HepG2 (cell line): ENCODE results near the gene PDLIM7. TPM values are rescaled to one million over a fixed set of nuclear protein-coding genes. Genes with fewer than 3 reads are reported as not detected.

Experiments
- ASH2L ChIP-seq: fragments of 300-600, 200-600 bp; sonication (generic); IDR thresholded peaks from 2 replicates; pipeline ENCODE4 v1.7.0; 2017; ENCODE audit warnings: low read depth, mild to moderate bottlenecking, moderate library complexity, mixed read lengths, low read length; ENCODE audit not compliant: insufficient read length
- CCAR2 ChIP-seq: fragments of 200-400 bp; formaldehyde crosslinking; optimal IDR thresholded peaks from 2 replicates; pipeline ENCODE3; 2018; ENCODE audit warnings: low read depth, mild to moderate bottlenecking, low read length, moderate library complexity
- CREBL2 ChIP-seq: sonication (generic); formaldehyde crosslinking; IDR thresholded peaks from 2 replicates; pipeline ENCODE4 v1.8.1; 2023; ENCODE audit warnings: missing genetic modification reagents, mild to moderate bottlenecking, borderline replicate concordance
- CREM ChIP-seq, 2 experiments: sonication (generic) in 1 of 2; formaldehyde crosslinking in 1 of 2; IDR thresholded peaks; 2 replicates each; pipeline versions ENCODE4 v1.4.0 to v1.6.1; 2016 to 2020; ENCODE audit warnings: antibody characterized with exemption in 1 of 2, mild to moderate bottlenecking in 1 of 2, missing genetic modification reagents in 1 of 2
- DPF2 ChIP-seq: sonication (generic); formaldehyde crosslinking; IDR thresholded peaks from 2 replicates; pipeline ENCODE4 v1.4.0; 2020; ENCODE audit warnings: mild to moderate bottlenecking, low read depth, missing genetic modification reagents, borderline replicate concordance
- FOXK1 ChIP-seq: sonication (generic); formaldehyde crosslinking; IDR thresholded peaks from 2 replicates; pipeline ENCODE4 v1.4.0; 2020; ENCODE audit warnings: low read depth, missing genetic modification reagents, borderline replicate concordance
- HOXA5 ChIP-seq: sonication (generic); formaldehyde crosslinking; IDR thresholded peaks from 2 replicates; pipeline ENCODE4 v1.4.0; 2020; ENCODE audit warnings: missing genetic modification reagents
- KLF12 ChIP-seq: sonication (generic); formaldehyde crosslinking; IDR thresholded peaks from 2 replicates; pipeline ENCODE4 v1.4.0; 2020; ENCODE audit warnings: missing genetic modification reagents, borderline replicate concordance
- LCORL ChIP-seq, 2 experiments: fragments of 450-650 bp in 1 of 2; sonication (generic) in 1 of 2; formaldehyde crosslinking in 1 of 2; IDR thresholded peaks; 2 replicates each; pipeline versions ENCODE4 v1.5.0 to v1.6.1; 2017 to 2020; ENCODE audit warnings: antibody characterized with exemption in 1 of 2, missing genetic modification reagents in 1 of 2
- MYPOP ChIP-seq: sonication (generic); formaldehyde crosslinking; IDR thresholded peaks from 2 replicates; pipeline ENCODE4 v1.8.1; 2023; ENCODE audit warnings: mild to moderate bottlenecking, moderate library complexity, missing genetic modification reagents
- NFE2L2 ChIP-seq: fragments of 150-350 bp; IDR thresholded peaks from 2 replicates; pipeline ENCODE4 v1.6.1; 2014; ENCODE audit warnings: low read length
- NPAS2 ChIP-seq: sonication (generic); formaldehyde crosslinking; IDR thresholded peaks from 2 replicates; pipeline ENCODE4 v1.8.0; 2022; ENCODE audit warnings: mild to moderate bottlenecking, missing genetic modification reagents, borderline replicate concordance
- NR1H2 ChIP-seq: sonication (generic); formaldehyde crosslinking; IDR thresholded peaks from 2 replicates; pipeline ENCODE4 v1.8.1; 2022; ENCODE audit warnings: low read depth, missing genetic modification reagents, borderline replicate concordance
- PCBP1 ChIP-seq: fragments of 200-400 bp; formaldehyde crosslinking; IDR thresholded peaks from 2 replicates; pipeline ENCODE4 v1.6.1; 2017; ENCODE audit warnings: mild to moderate bottlenecking, low read depth, low read length, borderline replicate concordance
- RFX1 ChIP-seq: fragments of 450-650 bp; IDR thresholded peaks from 2 replicates; pipeline ENCODE4 v1.6.1; 2017
- STAT5B ChIP-seq: sonication (generic); formaldehyde crosslinking; IDR thresholded peaks from 2 replicates; pipeline ENCODE4 v1.4.0; 2020; ENCODE audit warnings: missing genetic modification reagents
- TCF7L2 ChIP-seq: IDR thresholded peaks from 2 replicates; pipeline ENCODE4 v1.6.1; 2011; ENCODE audit warnings: mild to moderate bottlenecking, low read depth, low read length, moderate library complexity
- ZBTB33 ChIP-seq: sonication (generic); formaldehyde crosslinking; IDR thresholded peaks from 2 replicates; pipeline ENCODE4 v1.4.0; 2020; ENCODE audit warnings: missing genetic modification reagents
- ZFP41 ChIP-seq: sonication (generic); formaldehyde crosslinking; IDR thresholded peaks from 2 replicates; pipeline ENCODE4 v1.4.0; 2020; ENCODE audit warnings: mild to moderate bottlenecking, missing genetic modification reagents, borderline replicate concordance
- ZMAT3 ChIP-seq: sonication (generic); formaldehyde crosslinking; conservative IDR thresholded peaks from 2 replicates; pipeline ENCODE4 v1.7.0; 2021; ENCODE audit warnings: missing genetic modification reagents
- ZNF546 ChIP-seq: sonication (generic); formaldehyde crosslinking; conservative IDR thresholded peaks from 2 replicates; pipeline ENCODE4 v1.8.1; 2023; ENCODE audit warnings: mild to moderate bottlenecking, missing genetic modification reagents
- ZNF550 ChIP-seq: sonication (generic); formaldehyde crosslinking; IDR thresholded peaks from 2 replicates; pipeline ENCODE4 v1.4.0; 2020; ENCODE audit warnings: mild to moderate bottlenecking, missing genetic modification reagents, borderline replicate concordance
- ZNF619 ChIP-seq: sonication (generic); formaldehyde crosslinking; IDR thresholded peaks from 2 replicates; pipeline ENCODE4 v1.4.0; 2020; ENCODE audit warnings: mild to moderate bottlenecking, missing genetic modification reagents
- ZNF691 ChIP-seq: sonication (generic); formaldehyde crosslinking; IDR thresholded peaks from 2 replicates; pipeline ENCODE4 v1.4.0; 2020; ENCODE audit warnings: missing genetic modification reagents, low read depth, mild to moderate bottlenecking, borderline replicate concordance
- ZNF713 ChIP-seq: sonication (generic); formaldehyde crosslinking; IDR thresholded peaks from 2 replicates; pipeline ENCODE4 v1.4.0; 2020; ENCODE audit warnings: mild to moderate bottlenecking, missing genetic modification reagents
- ZNF724P ChIP-seq: sonication (generic); formaldehyde crosslinking; IDR thresholded peaks from 2 replicates; pipeline ENCODE4 v1.8.0; 2022; ENCODE audit warnings: missing genetic modification reagents, borderline replicate concordance
- ZNF747 ChIP-seq: sonication (generic); formaldehyde crosslinking; IDR thresholded peaks from 2 replicates; pipeline ENCODE4 v1.8.1; 2023; ENCODE audit warnings: missing genetic modification reagents, mild to moderate bottlenecking, borderline replicate concordance
- polyA plus RNA-seq, 8 experiments: library from polyadenylated mRNA; depleted of rRNA in 3 of 8; stranded (reverse) in 7 of 8; unstranded in 1 of 8; fragments of >200 nt; fragmentation: Illumina TruSeq in 4 of 8; extraction: Trizol in 4 of 8; gene quantifications; 2 replicates each; pipeline versions ENCODE4 v1.2.1 to v1.2.3, GENCODE V29; 2011 to 2016; ENCODE audit warnings: low read depth in 4 of 8, missing spikeins in 1 of 8, mixed read lengths in 1 of 8; ENCODE audit not compliant: insufficient read depth in 1 of 8
- total RNA-seq, 5 experiments: library from RNA; depleted of rRNA; stranded (reverse); fragments of >200 nt; fragmentation: Illumina TruSeq; extraction: Trizol; gene quantifications; 2 replicates each; pipeline ENCODE4 v1.2.3, GENCODE V29; 2016; ENCODE audit warnings: low read depth in 1 of 5

PDLIM7 gene
- total and polyA plus RNA-seq, 2 of the 13 experiments (the other 11 are each of a cell fraction or from before 2014, with no cell fraction given): 21.1 to 31.3 TPM

- TF ChIP-seq ZNF724P (CRISPR knock-in tag) (0 out of 2 replicates have a peak, but pooled peaks have one; percentile 23), STAT5B (no peak), PCBP1 (no peak), ZNF691 (CRISPR knock-in tag) (peak; percentile 54; the same call in 1 of the 2 replicates), NFE2L2 (no peak), ASH2L (peak; percentile 23), ZFP41 (no peak), HOXA5 (CRISPR knock-in tag) (no peak), RFX1 (no peak), ZMAT3 (0 out of 2 replicates have a peak, but pooled peaks have one; percentile 31), KLF12 (no peak), ZNF713 (no peak), ZBTB33 (CRISPR knock-in tag) (peak; percentile 83), ZNF619 (CRISPR knock-in tag) (no peak), CREM (IDR thresholded peaks at IDR 0.05) (no peak), CREM (CRISPR knock-in tag; IDR thresholded peaks at IDR 0.05) (no peak), ZNF546 (CRISPR knock-in tag) (peak; percentile 90; the same call in 1 of the 2 replicates), NPAS2 (CRISPR knock-in tag) (no peak), ZNF747 (CRISPR knock-in tag) (no peak), FOXK1 (CRISPR knock-in tag) (peak; percentile 54; the same call in 1 of the 2 replicates), CCAR2 (no peak), LCORL (IDR thresholded peaks at IDR 0.05) (no peak), LCORL (CRISPR knock-in tag; IDR thresholded peaks at IDR 0.05) (no peak), TCF7L2 (no peak), NR1H2 (CRISPR knock-in tag) (no peak), DPF2 (CRISPR knock-in tag) (no peak; the same call in 1 of the 2 replicates), ZNF550 (no peak), CREBL2 (0 out of 2 replicates have a peak, but pooled peaks have one; percentile 9), MYPOP (CRISPR knock-in tag) (peak; percentile 73; the same call in 1 of the 2 replicates)
Observed at GRCh38 chr5:177455036-177455660, 42.3 kb downstream of the PDLIM7 start (continued).
